Rectal smooth muscle tissue (tissue), 1 donor: ENCODE data around the gene HMGN5.

ENCODE experiments used
- H3K27ac ChIP-seq: one replicate; pipeline ENCODE4 v1.7.0; 2013; ENCODE audit warnings: low read depth, low read length, inconsistent platforms
- H3K27me3 ChIP-seq: one replicate; pipeline ENCODE4 v1.7.0; 2013; ENCODE audit warnings: low read length; ENCODE audit not compliant: control insufficient read depth, insufficient read depth
- H3K36me3 ChIP-seq: one replicate; pipeline ENCODE4 v1.7.0; 2013; ENCODE audit warnings: low read length; ENCODE audit not compliant: control insufficient read depth, insufficient read depth
- H3K4me1 ChIP-seq: one replicate; pipeline ENCODE4 v1.7.0; 2013; ENCODE audit warnings: low read length; ENCODE audit not compliant: control insufficient read depth, insufficient read depth
- H3K4me3 ChIP-seq: one replicate; pipeline ENCODE4 v1.7.0; 2013; ENCODE audit warnings: low read length
- H3K9ac ChIP-seq: one replicate; pipeline ENCODE4 v1.7.0; 2013; ENCODE audit warnings: low read length

The HMGN5 gene

GRCh38 chrX:81201671-81202455 is at the start of gene HMGN5, which contains the start of gene SH3BGRL:
Gene HMGN5, minus strand, starts transcription at chrX:81201913. Its CDS starts 80,364 bp downstream, at chrX:81121549.
Gene SH3BGRL, plus strand, starts transcription at chrX:81202102. Its CDS starts 99 bp downstream, at chrX:81202201.
- peak within 1 kb of the TSS; percentile 68 for H3K27ac ChIP-seq

GRCh38 chrX:81241753-81242152 is 40.0 kb upstream of the HMGN5 start:
- H3K9ac ChIP-seq: no peak overlapping the region
- H3K27ac ChIP-seq: no peak overlapping the region
- no peak overlapping the region for H3K4me3 ChIP-seq
- H3K27me3 ChIP-seq: no peaks in the 10 kb centered on the region
- H3K4me1 ChIP-seq: no peaks in the 10 kb centered on the region
- peaks cover 4% of the 10 kb centered on the region for H3K36me3 ChIP-seq

More at GRCh38 chrX:81201671-81202455, at the start of gene HMGN5, which contains the start of gene SH3BGRL:
- Histone ChIP-seq H3K4me3 (peak within 1 kb of the TSS; percentile 60), H3K9ac (peak within 1 kb of the TSS; percentile 35), H3K27me3 (no peaks in the 10 kb centered on the region), H3K4me1 (no peaks in the 10 kb centered on the region), H3K36me3 (no peaks in the 10 kb centered on the region)

- no peaks in the 10 kb centered on the region for H3K27me3 ChIP-seq
- no peak overlapping the region for H3K27ac ChIP-seq
- no peaks in the 10 kb centered on the region for H3K4me1 ChIP-seq
- H3K9ac ChIP-seq: no peak overlapping the region
- H3K36me3 ChIP-seq: peaks cover 5% of the 10 kb centered on the region
- no peak overlapping the region for H3K4me3 ChIP-seq
Measured at GRCh38 chrX:81240701-81241331, 39.1 kb upstream of the HMGN5 start.

- Histone ChIP-seq H3K4me1 (no peaks in the 10 kb centered on the region), H3K27me3 (no peaks in the 10 kb centered on the region), H3K27ac (peak overlapping the region; percentile 25)
Measured at GRCh38 chrX:81238166-81238565, 36.5 kb upstream of the HMGN5 start.

GRCh38 chrX:81237516-81237915 is 35.8 kb upstream of the HMGN5 start:
- Histone ChIP-seq H3K4me3 (no peak overlapping the region), H3K27me3 (no peaks in the 10 kb centered on the region), H3K36me3 (peaks cover 5% of the 10 kb centered on the region), H3K27ac (peak overlapping the region; percentile 25), H3K4me1 (no peaks in the 10 kb centered on the region), H3K9ac (no peak overlapping the region)

More at GRCh38 chrX:81238166-81238565, 36.5 kb upstream of the HMGN5 start:
- H3K36me3 ChIP-seq: peaks cover 5% of the 10 kb centered on the region
- no peak overlapping the region for H3K9ac ChIP-seq
- no peak overlapping the region for H3K4me3 ChIP-seq

- Histone ChIP-seq H3K4me1 (no peaks in the 10 kb centered on the region), H3K27ac (no peak overlapping the region), H3K36me3 (peaks cover 2% of the 10 kb centered on the region), H3K27me3 (no peaks in the 10 kb centered on the region), H3K4me3 (no peak overlapping the region), H3K9ac (no peak overlapping the region)
Measured at GRCh38 chrX:81232218-81232617, 30.5 kb upstream of the HMGN5 start.

- Histone ChIP-seq H3K27me3 (no peaks in the 10 kb centered on the region), H3K27ac (no peak overlapping the region), H3K9ac (no peak overlapping the region), H3K36me3 (no peaks in the 10 kb centered on the region), H3K4me3 (no peak overlapping the region), H3K4me1 (no peaks in the 10 kb centered on the region)
Measured at GRCh38 chrX:81231476-81231875, 29.8 kb upstream of the HMGN5 start.

GRCh38 chrX:81229901-81230300 is 28.2 kb upstream of the HMGN5 start:
- Histone ChIP-seq H3K4me3 (no peak overlapping the region), H3K36me3 (no peaks in the 10 kb centered on the region), H3K9ac (no peak overlapping the region), H3K4me1 (no peaks in the 10 kb centered on the region), H3K27ac (no peak overlapping the region), H3K27me3 (no peaks in the 10 kb centered on the region)

- Histone ChIP-seq H3K27ac (no peak overlapping the region), H3K9ac (no peak overlapping the region), H3K27me3 (no peaks in the 10 kb centered on the region), H3K4me1 (no peaks in the 10 kb centered on the region), H3K4me3 (no peak overlapping the region), H3K36me3 (no peaks in the 10 kb centered on the region)
Measured at GRCh38 chrX:81229229-81229628, 27.5 kb upstream of the HMGN5 start.

GRCh38 chrX:81215685-81216084 is 14.0 kb upstream of the HMGN5 start:
- no peaks in the 10 kb centered on the region for H3K4me1 ChIP-seq
- no peak overlapping the region for H3K9ac ChIP-seq
- H3K36me3 ChIP-seq: no peaks in the 10 kb centered on the region
- H3K27me3 ChIP-seq: no peaks in the 10 kb centered on the region
- H3K27ac ChIP-seq: no peak overlapping the region
- no peak overlapping the region for H3K4me3 ChIP-seq

GRCh38 chrX:81208916-81209315 is 7.2 kb upstream of the HMGN5 start:
- Histone ChIP-seq H3K36me3 (no peaks in the 10 kb centered on the region), H3K4me1 (no peaks in the 10 kb centered on the region), H3K9ac (no peak overlapping the region), H3K4me3 (no peak overlapping the region), H3K27me3 (no peaks in the 10 kb centered on the region), H3K27ac (no peak overlapping the region)

- no peak overlapping the region for H3K27ac ChIP-seq
Measured at GRCh38 chrX:81206476-81206875, 4.8 kb upstream of the HMGN5 start.

More at GRCh38 chrX:81206476-81206875, 4.8 kb upstream of the HMGN5 start:
- H3K36me3 ChIP-seq: no peaks in the 10 kb centered on the region
- H3K27me3 ChIP-seq: no peaks in the 10 kb centered on the region
- no peak overlapping the region for H3K9ac ChIP-seq
- no peak overlapping the region for H3K4me3 ChIP-seq
- H3K4me1 ChIP-seq: no peaks in the 10 kb centered on the region
